AG04449 (cell line): Measurements from ENCODE around the gene MPG.
"Not testable (repeated sequence)": the region's sequence is repeated elsewhere in the genome, so short reads cannot be mapped to it uniquely, and the experiment has no call there.

Experiments
- CTCF ChIA-PET: fragments of 350-600 bp; formaldehyde crosslinking; extraction: SDS; loops from one replicate; lab custom pipeline; 2021; ENCODE audit warnings: antibody characterized with exemption; lab: Yijun Ruan, JAX
- POLR2A ChIA-PET: fragments of 400-600, 350-600 bp; formaldehyde crosslinking; extraction: SDS; loops from one replicate; lab custom pipeline; 2020; ENCODE audit warnings: antibody characterized with exemption, inconsistent platforms; lab: Yijun Ruan, JAX
- DNase-seq: peaks from one replicate; pipeline ENCODE4 v3.0.0-alpha.2; 2010; ENCODE audit warnings: low read depth, low spot score
- H3K4me3 ChIP-seq: 2 replicates; pipeline ENCODE4 v1.5.1; 2011; ENCODE audit warnings: low read depth, mild to moderate bottlenecking, control low read depth, low read length
- TF ChIP-seq, protein P1 (sequence below): IDR thresholded peaks from one replicate; pipeline ENCODE4 v1.5.1; 2011; ENCODE audit warnings: mild to moderate bottlenecking, moderate library complexity, low read length, control low read depth, inconsistent platforms; ENCODE audit not compliant: insufficient read depth; ENCODE audit errors: missing control alignments

MPG gene

DNA sequence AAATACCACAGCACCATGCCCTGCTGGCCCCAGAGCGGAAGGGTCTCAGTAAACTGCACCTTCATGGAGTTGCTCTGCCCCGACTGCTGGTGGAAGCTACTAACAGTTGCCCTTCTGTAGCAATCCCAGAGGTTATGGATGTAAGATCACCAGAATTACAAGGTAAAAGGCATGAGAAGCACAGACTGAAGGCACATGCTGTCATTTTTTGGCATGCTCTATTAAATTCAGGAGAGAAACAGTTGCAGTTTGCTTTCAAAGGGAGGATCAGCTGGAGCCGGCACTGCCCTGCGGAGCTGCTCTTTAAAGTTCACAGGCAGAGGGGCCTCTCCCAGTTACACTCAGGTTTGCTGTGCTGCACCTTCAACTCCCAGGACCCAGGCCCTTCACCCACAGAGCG is 41.3 kb downstream of the MPG start:
- ChIA-PET POLR2A (no interaction called here), CTCF (interaction anchor here (3.6 to 8.8 kb wide), 4 partner anchors 12 to 61 kb away, joined by 32 to 120 read pairs (median 46); partner anchors contain the start of gene HBQ1)
- TF ChIP-seq, protein P1, sequence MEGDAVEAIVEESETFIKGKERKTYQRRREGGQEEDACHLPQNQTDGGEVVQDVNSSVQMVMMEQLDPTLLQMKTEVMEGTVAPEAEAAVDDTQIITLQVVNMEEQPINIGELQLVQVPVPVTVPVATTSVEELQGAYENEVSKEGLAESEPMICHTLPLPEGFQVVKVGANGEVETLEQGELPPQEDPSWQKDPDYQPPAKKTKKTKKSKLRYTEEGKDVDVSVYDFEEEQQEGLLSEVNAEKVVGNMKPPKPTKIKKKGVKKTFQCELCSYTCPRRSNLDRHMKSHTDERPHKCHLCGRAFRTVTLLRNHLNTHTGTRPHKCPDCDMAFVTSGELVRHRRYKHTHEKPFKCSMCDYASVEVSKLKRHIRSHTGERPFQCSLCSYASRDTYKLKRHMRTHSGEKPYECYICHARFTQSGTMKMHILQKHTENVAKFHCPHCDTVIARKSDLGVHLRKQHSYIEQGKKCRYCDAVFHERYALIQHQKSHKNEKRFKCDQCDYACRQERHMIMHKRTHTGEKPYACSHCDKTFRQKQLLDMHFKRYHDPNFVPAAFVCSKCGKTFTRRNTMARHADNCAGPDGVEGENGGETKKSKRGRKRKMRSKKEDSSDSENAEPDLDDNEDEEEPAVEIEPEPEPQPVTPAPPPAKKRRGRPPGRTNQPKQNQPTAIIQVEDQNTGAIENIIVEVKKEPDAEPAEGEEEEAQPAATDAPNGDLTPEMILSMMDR = no peak

DNA sequence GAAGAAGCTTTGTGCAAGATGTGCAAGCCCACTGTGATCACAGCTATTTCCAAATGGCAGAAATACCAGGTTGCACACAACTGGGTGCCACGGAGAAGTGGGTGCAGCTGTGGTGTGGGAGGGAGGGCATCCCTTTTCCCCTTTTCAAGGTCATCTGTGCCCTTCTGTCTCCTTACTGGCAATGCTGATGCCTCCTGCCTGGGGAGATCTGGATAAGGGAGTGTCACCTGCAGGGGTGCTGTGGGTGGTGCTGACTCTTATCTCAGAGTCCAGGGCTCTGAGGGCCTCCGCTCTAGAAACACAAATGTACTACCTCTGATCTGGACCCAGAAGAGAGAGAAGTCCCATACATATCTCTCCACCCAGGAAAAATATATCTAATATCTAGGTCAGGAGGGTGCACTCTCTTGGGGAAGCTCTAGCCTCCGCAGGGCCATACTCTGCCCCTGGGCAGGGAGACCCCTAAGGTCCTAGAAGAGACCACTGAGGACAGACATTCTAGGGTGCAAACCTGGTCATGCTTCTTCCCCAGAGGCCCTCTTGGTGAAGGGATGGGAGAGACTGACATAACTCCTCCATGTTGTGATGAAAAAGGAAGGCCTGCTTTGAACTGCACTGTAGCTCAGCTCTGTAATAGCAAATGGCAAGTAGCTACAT is 41.9 kb downstream of the MPG start:
- POLR2A ChIA-PET = no interaction called here

More for the DNA sequence above, 41.3 kb downstream of the MPG start:
- DNase-seq = no peak
- H3K4me3 ChIP-seq = no peak overlapping the region

DNA sequence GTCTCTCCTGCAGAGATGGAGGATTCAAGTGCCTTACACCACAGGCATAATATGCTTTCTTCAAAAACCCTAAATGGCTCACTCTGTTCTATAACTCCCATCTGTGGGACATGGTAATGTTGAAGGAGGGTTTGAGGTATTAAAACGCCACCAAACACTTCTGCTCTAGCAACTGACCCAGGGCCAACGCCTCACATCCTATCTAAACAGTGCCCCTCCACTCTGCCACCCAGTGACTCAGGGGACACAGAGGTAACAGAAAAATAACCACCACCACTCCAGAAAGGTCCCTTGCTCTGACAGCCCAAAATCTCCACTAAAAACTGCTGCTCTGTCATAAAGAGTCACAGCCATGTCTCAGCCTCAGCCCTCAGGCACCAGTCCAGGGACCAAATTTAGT is 42.7 kb downstream of the MPG start:
- ChIA-PET CTCF (interaction anchor here (4.8 to 8.8 kb wide), 3 partner anchors 10 to 25 kb away, joined by 37 to 120 read pairs (median 54); no protein-coding TSS in a partner anchor), POLR2A (no interaction called here)
- no peak for DNase-seq
- H3K4me3 ChIP-seq = no peak overlapping the region
- TF ChIP-seq, protein P1 = no peak

More for the DNA sequence above, 41.9 kb downstream of the MPG start:
- no peak for DNase-seq
- no peak overlapping the region for H3K4me3 ChIP-seq
- CTCF ChIA-PET = interaction anchor here (3.6 to 8.8 kb wide), 4 partner anchors 11 to 61 kb away, joined by 32 to 120 read pairs (median 46); partner anchors contain the start of gene HBQ1
- TF ChIP-seq, protein P1 = no peak

DNA sequence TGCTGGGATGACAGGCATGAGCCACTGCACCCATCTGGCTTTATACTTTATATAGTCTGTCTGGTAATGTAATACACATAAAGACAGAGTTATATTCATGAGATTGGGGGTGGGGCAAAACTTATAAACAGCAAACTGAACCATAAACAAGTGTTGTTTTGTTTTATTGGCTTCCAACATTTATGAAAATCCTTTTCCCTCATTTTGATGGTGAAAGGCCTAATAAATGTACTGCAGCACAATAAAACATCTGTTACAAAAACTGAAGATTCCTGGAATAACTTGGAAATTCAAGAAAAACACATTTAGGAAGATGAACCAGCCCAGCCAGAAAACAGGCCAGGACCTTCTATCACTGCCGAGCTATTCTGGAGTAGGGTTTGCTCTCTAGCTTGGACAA is 44.3 kb downstream of the MPG start:
- CTCF ChIA-PET = interaction anchor here (8.8 kb wide), 1 partner anchor 16 kb away, joined by 120 read pairs; no protein-coding TSS in a partner anchor
- DNase-seq = no peak
- POLR2A ChIA-PET = no interaction called here

DNA sequence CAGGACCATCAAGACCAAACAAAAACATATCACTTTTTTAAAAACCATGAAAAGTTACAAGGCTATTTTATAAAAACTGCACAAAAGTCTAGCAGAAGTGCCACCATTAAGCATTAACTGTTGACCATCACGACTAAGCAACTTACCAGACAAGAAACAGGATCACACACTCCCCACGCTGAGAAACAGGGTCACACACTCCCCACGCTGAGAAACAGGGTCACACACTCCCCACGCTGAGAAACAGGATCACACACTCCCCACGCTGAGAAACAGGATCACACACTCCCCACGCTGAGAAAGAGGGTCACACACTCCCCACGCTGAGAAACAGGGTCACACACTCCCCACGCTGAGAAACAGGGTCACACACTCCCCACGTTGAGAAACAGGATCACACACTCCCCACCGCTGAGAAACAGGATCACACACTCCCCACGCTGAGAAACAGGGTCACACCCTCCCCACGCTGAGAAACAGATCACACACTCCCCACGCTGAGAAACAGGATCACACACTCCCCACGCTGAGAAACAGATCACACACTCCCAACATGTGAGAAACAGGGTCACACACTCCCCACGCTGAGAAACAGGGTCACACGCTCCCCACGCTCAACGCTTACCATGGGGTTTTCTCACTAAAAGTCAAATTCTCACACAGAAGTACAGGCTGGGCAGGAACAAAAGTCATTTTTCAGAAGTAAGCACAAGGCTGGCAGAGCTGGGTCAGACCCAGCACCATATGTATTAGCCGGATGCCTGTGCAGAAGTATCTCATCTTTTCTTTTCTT is 45.7 kb downstream of the MPG start:
- H3K4me3 ChIP-seq, POLR2A ChIA-PET, DNase-seq: not testable (repeated sequence)
- CTCF ChIA-PET = interaction anchor here (1.2 to 8.8 kb wide), 5 partner anchors 14 to 58 kb away, joined by 3 to 120 read pairs (median 8); partner anchors contain the start of gene NPRL3

More for the DNA sequence above, 44.3 kb downstream of the MPG start:
- TF ChIP-seq, protein P1 = no peak
- H3K4me3 ChIP-seq = no peak overlapping the region

DNA sequence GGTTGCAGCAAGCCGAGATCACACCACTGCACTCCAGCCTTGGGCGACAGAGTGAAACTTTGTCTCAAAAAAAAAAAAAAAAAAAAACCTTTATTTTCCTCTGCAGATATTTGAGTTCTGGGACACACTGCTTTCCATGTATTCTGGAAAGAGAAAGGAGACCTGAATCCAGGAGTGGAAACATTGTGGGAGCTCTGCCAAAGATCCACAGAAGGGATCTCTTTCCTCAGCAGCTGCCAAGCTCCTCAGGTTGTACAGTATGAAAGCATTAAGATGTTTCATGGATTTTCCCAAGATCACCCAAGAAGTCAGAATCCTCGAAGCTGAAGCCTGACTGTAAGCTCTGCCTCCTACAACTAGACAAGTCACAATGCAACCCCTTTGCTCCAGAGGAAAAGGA is 47.0 kb downstream of the MPG start:
- DNase-seq = no peak
- no peak overlapping the region for H3K4me3 ChIP-seq
- TF ChIP-seq, protein P1 = no peak
- CTCF ChIA-PET = interaction anchor here (0.8 to 4.8 kb wide), 5 partner anchors 13 to 59 kb away, joined by 3 to 41 read pairs (median 6); partner anchors contain the start of gene NPRL3
- POLR2A ChIA-PET = no interaction called here
